Right renal pelvis (tissue), 4 donors: ENCODE results near the gene ABHD3. TPM values are rescaled to one million over a fixed set of nuclear protein-coding genes. Genes with fewer than 3 reads are reported as not detected.

Experiments used
- polyA plus RNA-seq, 4 donors: library from polyadenylated mRNA; unstranded; fragments of 120-200 nt; gene quantifications; one replicate each; pipeline ENCODE4 v1.2.1, GENCODE V29; 2013; ENCODE audit not compliant: insufficient read length in 4 of 4

ABHD3 gene
- polyA plus RNA-seq, 4 donors: 21.9 to 25.3 (median 23.2) TPM

Other genes starting within 250 kb of the ABHD3 start
- gene ESCO1, start 104.1 kb downstream of the ABHD3 start, polyA plus RNA-seq: 10 to 100 TPM; 26.8 to 32.9 (median 31.1) TPM
- 100 to 1,000 TPM; 148 to 185 (median 167) TPM for gene SNRPD1, start 92.5 kb downstream of the ABHD3 start, polyA plus RNA-seq
- gene MIB1, start 36.0 kb upstream of the ABHD3 start, polyA plus RNA-seq: 10 to 100 TPM; 59.3 to 73.3 (median 68.4) TPM